Astrocyte (in vitro differentiated cells and primary cell): ENCODE measurements around the gene NIPAL3. TPM values are rescaled to one million over a fixed set of nuclear protein-coding genes. Genes with fewer than 3 reads are reported as not detected.

Source experiments
- DNase-seq: peaks from one replicate; pipeline ENCODE4 v3.0.0-alpha.2; 2010; ENCODE audit warnings: low read depth
- FAIRE-seq: peaks from 2 replicates; lab custom pipeline; 2011; peaks lifted over from hg19 to GRCh38; lab: Jason Lieb, UNC
- H2AFZ ChIP-seq: 2 replicates; pipeline ENCODE4 v1.6.0; 2012; ENCODE audit warnings: low read depth, low read length, inconsistent platforms
- H3K27ac ChIP-seq: 2 replicates; pipeline ENCODE4 v1.5.1; 2011; ENCODE audit warnings: low read depth, low read length, inconsistent platforms
- H3K27me3 ChIP-seq: 2 replicates; pipeline ENCODE4 v1.6.0; 2011; ENCODE audit warnings: low read length, inconsistent platforms; ENCODE audit not compliant: insufficient read depth
- H3K36me3 ChIP-seq: 2 replicates; pipeline ENCODE4 v1.5.1; 2011; ENCODE audit warnings: low read length, inconsistent platforms; ENCODE audit not compliant: insufficient read depth
- H3K4me1 ChIP-seq: 2 replicates; pipeline ENCODE4 v1.5.1; 2011; ENCODE audit warnings: low read length, inconsistent platforms; ENCODE audit not compliant: insufficient read depth
- H3K4me2 ChIP-seq: 2 replicates; pipeline ENCODE4 v1.6.0; 2012; ENCODE audit warnings: low read length, inconsistent platforms
- H3K4me3 ChIP-seq: 2 replicates; pipeline ENCODE4 v1.5.1; 2011; ENCODE audit warnings: low read depth, mild to moderate bottlenecking, low read length, inconsistent platforms; ENCODE audit not compliant: insufficient read depth
- H3K79me2 ChIP-seq: 2 replicates; pipeline ENCODE4 v1.6.0; 2012; ENCODE audit warnings: mild to moderate bottlenecking, low read length, inconsistent platforms; ENCODE audit not compliant: insufficient read depth
- H3K9ac ChIP-seq: 2 replicates; pipeline ENCODE4 v1.6.0; 2012; ENCODE audit warnings: mild to moderate bottlenecking, low read length, inconsistent platforms
- H3K9me3 ChIP-seq: 2 replicates; pipeline ENCODE4 v1.5.1; 2012; ENCODE audit warnings: low read depth, mild to moderate bottlenecking, low read length, inconsistent platforms; ENCODE audit not compliant: insufficient read depth
- H4K20me1 ChIP-seq: 2 replicates; pipeline ENCODE4 v1.6.0; 2012; ENCODE audit warnings: low read length, inconsistent platforms; ENCODE audit not compliant: insufficient read depth
- H3K27ac Mint-ChIP-seq: one replicate; pipeline ENCODE4 v1.8.0; 2021; ENCODE audit warnings: mild to moderate bottlenecking, mixed read lengths; ENCODE audit not compliant: unreplicated experiment
- H3K27me3 Mint-ChIP-seq: one replicate; pipeline ENCODE4 v1.8.0; 2021; ENCODE audit warnings: low read depth, mixed read lengths; ENCODE audit not compliant: unreplicated experiment
- H3K36me3 Mint-ChIP-seq: one replicate; pipeline ENCODE4 v1.8.0; 2021; ENCODE audit warnings: low read depth, mixed read lengths; ENCODE audit not compliant: unreplicated experiment
- H3K4me1 Mint-ChIP-seq: one replicate; pipeline ENCODE4 v1.8.0; 2021; ENCODE audit warnings: low read depth, mixed read lengths; ENCODE audit not compliant: unreplicated experiment
- H3K4me3 Mint-ChIP-seq: one replicate; pipeline ENCODE4 v1.8.0; 2021; ENCODE audit warnings: mild to moderate bottlenecking, moderate library complexity, mixed read lengths; ENCODE audit not compliant: unreplicated experiment
- H3K9me3 Mint-ChIP-seq: one replicate; pipeline ENCODE4 v1.8.0; 2021; ENCODE audit warnings: mild to moderate bottlenecking, mixed read lengths; ENCODE audit not compliant: unreplicated experiment
- CTCF ChIP-seq: IDR thresholded peaks from 2 replicates; pipeline ENCODE4 v1.5.1; 2011; ENCODE audit warnings: low read depth, mild to moderate bottlenecking, inconsistent platforms, low read length, moderate library complexity; ENCODE audit not compliant: insufficient read depth
- EZH2 ChIP-seq: IDR thresholded peaks from 2 replicates; pipeline ENCODE4 v1.6.1; 2012; ENCODE audit warnings: mild to moderate bottlenecking, low read length, inconsistent platforms; ENCODE audit not compliant: insufficient read depth
- total RNA-seq: library from RNA; stranded (reverse); gene quantifications from 2 replicates; pipeline ENCODE4 v1.2.1, GENCODE V29; 2021

The NIPAL3 gene
- total RNA-seq, 1 donor from 2014 or later: 47.2 TPM

GRCh38 chr1:24438423-24438901 is 22.9 kb downstream of the NIPAL3 start:
- H3K9ac ChIP-seq: no peak overlapping the region
- H3K9me3 ChIP-seq: no peaks in the 10 kb centered on the region
- no peak overlapping the region for H2AFZ ChIP-seq
- Mint-ChIP-seq H3K27me3 (no peaks in the 10 kb centered on the region), H3K4me1 (no peaks in the 10 kb centered on the region), H3K27ac (no peak overlapping the region), H3K4me3 (no peak overlapping the region), H3K36me3 (peaks cover 12% of the 10 kb centered on the region), H3K9me3 (no peaks in the 10 kb centered on the region)
- H3K27ac ChIP-seq: no peak overlapping the region
- no peak overlapping the region for H3K4me3 ChIP-seq
- H4K20me1 ChIP-seq: no peaks in the 10 kb centered on the region
- FAIRE-seq: no peak
- DNase-seq: no peak
- no peaks in the 10 kb centered on the region for H3K79me2 ChIP-seq
- TF ChIP-seq EZH2 (no peak), CTCF (no peak)
- no peak overlapping the region for H3K4me2 ChIP-seq
- no peaks in the 10 kb centered on the region for H3K27me3 ChIP-seq
- H3K36me3 ChIP-seq: no peaks in the 10 kb centered on the region
- H3K4me1 ChIP-seq: no peaks in the 10 kb centered on the region

- H3K36me3 ChIP-seq: no peaks in the 10 kb centered on the region
- FAIRE-seq: no peak
Measured at GRCh38 chr1:24440436-24440835, 24.8 kb downstream of the NIPAL3 start.

More at GRCh38 chr1:24440436-24440835, 24.8 kb downstream of the NIPAL3 start:
- H3K36me3 Mint-ChIP-seq: peaks cover 21% of the 10 kb centered on the region
- Histone ChIP-seq H3K27me3 (no peaks in the 10 kb centered on the region), H2AFZ (no peak overlapping the region), H3K79me2 (no peaks in the 10 kb centered on the region), H4K20me1 (no peaks in the 10 kb centered on the region), H3K9me3 (no peaks in the 10 kb centered on the region), H3K4me2 (no peak overlapping the region), H3K4me3 (no peak overlapping the region), H3K9ac (no peak overlapping the region), H3K27ac (no peak overlapping the region), H3K4me1 (no peaks in the 10 kb centered on the region)
- H3K27me3 Mint-ChIP-seq: no peaks in the 10 kb centered on the region
- H3K27ac Mint-ChIP-seq: no peak overlapping the region
- H3K9me3 Mint-ChIP-seq: no peaks in the 10 kb centered on the region
- TF ChIP-seq EZH2: no peak
- no peak for TF ChIP-seq CTCF
- no peaks in the 10 kb centered on the region for H3K4me1 Mint-ChIP-seq
- DNase-seq: no peak
- H3K4me3 Mint-ChIP-seq: no peak overlapping the region
